H9 (cell line): Measurements from ENCODE around the gene GLB1L2. TPM values are rescaled to one million over a fixed set of nuclear protein-coding genes. Genes with fewer than 3 reads are reported as not detected.

Experiments
- DNase-seq: peaks from one replicate; pipeline ENCODE4 v3.0.0-alpha.2; 2017
- H2AFZ ChIP-seq: one replicate; pipeline ENCODE4 v1.6.1; 2013; ENCODE audit warnings: mild to moderate bottlenecking, low read length, control low read depth, moderate library complexity
- H2AK5ac ChIP-seq: 2 replicates; pipeline ENCODE4 v1.6.1; 2013; ENCODE audit warnings: low read length, control low read depth, mixed read lengths; ENCODE audit not compliant: insufficient read length
- H2BK120ac ChIP-seq: one replicate; pipeline ENCODE4 v1.6.1; 2013; ENCODE audit warnings: low read depth, mild to moderate bottlenecking, low read length, control low read depth, inconsistent platforms; ENCODE audit not compliant: poor library complexity, severe bottlenecking
- H2BK12ac ChIP-seq: 2 replicates; pipeline ENCODE4 v1.6.1; 2013; ENCODE audit warnings: low read length, control low read depth, mixed read lengths, low read depth; ENCODE audit not compliant: insufficient read length
- H2BK15ac ChIP-seq: 2 replicates; pipeline ENCODE4 v1.6.1; 2013; ENCODE audit warnings: low read depth, low read length, control low read depth
- H2BK20ac ChIP-seq: one replicate; pipeline ENCODE4 v1.6.1; 2013; ENCODE audit warnings: low read depth, mild to moderate bottlenecking, low read length, control low read depth, inconsistent platforms; ENCODE audit not compliant: poor library complexity, severe bottlenecking
- H2BK5ac ChIP-seq: 2 replicates; pipeline ENCODE4 v1.6.1; 2013; ENCODE audit warnings: low read length, control low read depth, mixed read lengths; ENCODE audit not compliant: insufficient read length
- H3K14ac ChIP-seq: 2 replicates; pipeline ENCODE4 v1.6.1; 2013; ENCODE audit warnings: low read length, control low read depth; ENCODE audit not compliant: insufficient read depth
- H3K18ac ChIP-seq: 2 replicates; pipeline ENCODE4 v1.6.1; 2013; ENCODE audit warnings: low read depth, mild to moderate bottlenecking, mixed read lengths, low read length, control low read depth; ENCODE audit not compliant: insufficient read length
- H3K23ac ChIP-seq: 2 replicates; pipeline ENCODE4 v1.6.1; 2013; ENCODE audit warnings: low read length, control low read depth, mixed read lengths, low read depth; ENCODE audit not compliant: insufficient read length
- H3K23me2 ChIP-seq: 2 replicates; pipeline ENCODE4 v1.6.1; 2013; ENCODE audit warnings: low read depth, mild to moderate bottlenecking, mixed read lengths, low read length, control low read depth; ENCODE audit not compliant: insufficient read length, poor library complexity, severe bottlenecking
- H3K27ac ChIP-seq: 2 replicates; pipeline ENCODE4 v1.5.1; 2013; ENCODE audit warnings: low read length, control low read depth, mixed read lengths, low read depth; ENCODE audit not compliant: insufficient read length
- H3K27me3 ChIP-seq: 2 replicates; pipeline ENCODE4 v1.6.1; 2013; ENCODE audit warnings: low read length, control low read depth, inconsistent platforms; ENCODE audit not compliant: insufficient read depth
- H3K4ac ChIP-seq: 2 replicates; pipeline ENCODE4 v1.6.1; 2013; ENCODE audit warnings: low read depth, mild to moderate bottlenecking, control low read depth, inconsistent platforms, low read length, moderate library complexity
- H3K4me1 ChIP-seq: 2 replicates; pipeline ENCODE4 v1.6.1; 2013; ENCODE audit warnings: low read length, control low read depth, inconsistent platforms; ENCODE audit not compliant: insufficient read depth
- H3K4me2 ChIP-seq: 2 replicates; pipeline ENCODE4 v1.6.1; 2013; ENCODE audit warnings: low read length, control low read depth, mixed read lengths; ENCODE audit not compliant: insufficient read length, insufficient read depth
- H3K56ac ChIP-seq: 2 replicates; pipeline ENCODE4 v1.6.1; 2013; ENCODE audit warnings: low read depth, mild to moderate bottlenecking, mixed read lengths, low read length, control low read depth; ENCODE audit not compliant: insufficient read length
- H3K79me1 ChIP-seq: 2 replicates; pipeline ENCODE4 v1.6.1; 2013; ENCODE audit warnings: low read depth, mild to moderate bottlenecking, moderate library complexity, low read length, control low read depth, inconsistent platforms; ENCODE audit not compliant: insufficient read depth, poor library complexity, severe bottlenecking
- H3K79me2 ChIP-seq: 2 replicates; pipeline ENCODE4 v1.6.1; 2013; ENCODE audit warnings: low read length, control low read depth, inconsistent platforms; ENCODE audit not compliant: insufficient read depth
- H3K9ac ChIP-seq: 2 replicates; pipeline ENCODE4 v1.6.1; 2013; ENCODE audit warnings: low read length, control low read depth, mixed read lengths; ENCODE audit not compliant: insufficient read length; ENCODE audit errors: extremely low read depth
- H3K9me3 ChIP-seq: one replicate; pipeline ENCODE4 v1.6.1; 2013; ENCODE audit warnings: low read depth, low read length, inconsistent platforms; ENCODE audit not compliant: control insufficient read depth
- H3T11ph ChIP-seq: one replicate; pipeline ENCODE4 v1.6.1; 2013; ENCODE audit warnings: mild to moderate bottlenecking, low read length, control low read depth, inconsistent platforms
- H4K20me1 ChIP-seq: one replicate; pipeline ENCODE4 v1.6.1; 2013; ENCODE audit not compliant: control insufficient read depth, insufficient read length, insufficient read depth
- H4K5ac ChIP-seq: 2 replicates; pipeline ENCODE4 v1.6.1; 2013; ENCODE audit warnings: low read depth, mild to moderate bottlenecking, mixed read lengths, low read length, control low read depth; ENCODE audit not compliant: insufficient read length
- H4K8ac ChIP-seq: replicated peaks from 2 replicates; pipeline ENCODE4 v1.6.1; 2013; ENCODE audit warnings: low read length, control low read depth, mixed read lengths, low read depth; ENCODE audit not compliant: insufficient read length
- H4K91ac ChIP-seq: 2 replicates; pipeline ENCODE4 v1.6.1; 2013; ENCODE audit warnings: low read depth, mild to moderate bottlenecking, moderate library complexity, mixed read lengths, low read length, control low read depth; ENCODE audit not compliant: insufficient read length
- H3K27ac Mint-ChIP-seq, 3 experiments: 2 replicates in 2 of 3; 3 replicates in 1 of 3; pipeline ENCODE4 v1.8.0; 2020 to 2021; ENCODE audit warnings: mixed read lengths in 3 of 3, mild to moderate bottlenecking in 1 of 3, moderate library complexity in 1 of 3
- H3K27me3 Mint-ChIP-seq: 2 replicates; pipeline ENCODE4 v1.8.0; 2021; ENCODE audit warnings: low read depth, mild to moderate bottlenecking, moderate library complexity, mixed read lengths
- H3K36me3 Mint-ChIP-seq, 3 experiments: 2 replicates in 2 of 3; 3 replicates in 1 of 3; pipeline ENCODE4 v1.8.0; 2020 to 2021; ENCODE audit warnings: low read depth in 3 of 3, mixed read lengths in 3 of 3; ENCODE audit not compliant: insufficient read depth in 1 of 3
- H3K4me1 Mint-ChIP-seq, 2 experiments: 2 replicates each; pipeline ENCODE4 v1.8.0; 2020; ENCODE audit warnings: mixed read lengths in 2 of 2
- H3K4me3 Mint-ChIP-seq, 2 experiments: 2 replicates in 1 of 2; 3 replicates in 1 of 2; pipeline ENCODE4 v1.8.0; 2020 to 2021; ENCODE audit warnings: mild to moderate bottlenecking in 2 of 2, mixed read lengths in 2 of 2, moderate library complexity in 1 of 2
- H3K9me3 Mint-ChIP-seq, 2 experiments: 2 replicates in 1 of 2; 3 replicates in 1 of 2; pipeline ENCODE4 v1.8.0; 2020; ENCODE audit warnings: mild to moderate bottlenecking in 2 of 2, mixed read lengths in 2 of 2, moderate library complexity in 1 of 2
- WGBS: extraction: QIAGEN DNeasy Blood & Tissue Kit; methylation state at CpG from one replicate; pipeline ENCODE4 v1.1.7; 2013; ENCODE audit warnings: missing lambda C conversion rate, low lambda C conversion rate, mixed read lengths; ENCODE audit not compliant: insufficient read length; ENCODE audit errors: extremely low coverage; 5-methylcytosine and 5-hydroxymethylcytosine counted together
- total RNA-seq: library from RNA; stranded (reverse); gene quantifications from 2 replicates; pipeline ENCODE4 v1.2.1, GENCODE V29; 2021
- TF ChIP-seq, protein P1 (sequence below): fragments of 200-600 bp; sonication (generic); conservative IDR thresholded peaks from 3 replicates; pipeline ENCODE4 v1.8.0; 2021; ENCODE audit warnings: antibody characterized with exemption, mild to moderate bottlenecking

The GLB1L2 gene
- total RNA-seq, 1 experiment from 2014 or later: 2.4 TPM

- Histone ChIP-seq H4K20me1 (peaks cover 4% of the 10 kb centered on the region), H3K79me2 (no peaks in the 10 kb centered on the region; the same call in 1 of the 2 replicates)
Measured at GRCh38 chr11:134406264-134407185, 74.7 kb downstream of the GLB1L2 start.

More at GRCh38 chr11:134406264-134407185, 74.7 kb downstream of the GLB1L2 start:
- Histone ChIP-seq H3K9ac (no peak overlapping the region), H2BK12ac (no peak overlapping the region), H3K4me1 (peaks cover 6% of the 10 kb centered on the region; the same call in 1 of the 2 replicates), H4K5ac (no peak overlapping the region), H3K56ac (no peak overlapping the region), H3K4ac (no peak overlapping the region), H3K4me2 (no peak overlapping the region), H3K27ac (no peak overlapping the region), H3K14ac (no peak overlapping the region), H2AK5ac (no peak overlapping the region), H2AFZ (no peak overlapping the region), H2BK5ac (no peak overlapping the region), H3K27me3 (no peaks in the 10 kb centered on the region), H3K79me1 (no peaks in the 10 kb centered on the region), H3K23ac (no peak overlapping the region), H4K91ac (no peak overlapping the region), H4K8ac (no peak overlapping the region), H3K23me2 (peaks cover 6% of the 10 kb centered on the region), H3K18ac (no peak overlapping the region), H3K9me3 (no peaks in the 10 kb centered on the region), H2BK15ac (no peak overlapping the region), H2BK20ac (no peak overlapping the region), H2BK120ac (no peak overlapping the region), H3T11ph (no peak overlapping the region)
- DNase-seq: no peak
- Mint-ChIP-seq H3K9me3 (no peaks in the 10 kb centered on the region), H3K36me3 (peaks cover 0 to 18% (median 7%) of the 10 kb centered on the region in 3 experiments; a peak in 5 of 7 replicates), H3K27ac (peak overlapping the region in 2 of 3 experiments; percentile 53 to 62; a peak in 2 of 7 replicates), H3K27me3 (peaks cover 18% of the 10 kb centered on the region), H3K4me3 (no peak overlapping the region), H3K4me1 (peaks cover 33% of the 10 kb centered on the region in 2 experiments)
- TF ChIP-seq, protein P1, sequence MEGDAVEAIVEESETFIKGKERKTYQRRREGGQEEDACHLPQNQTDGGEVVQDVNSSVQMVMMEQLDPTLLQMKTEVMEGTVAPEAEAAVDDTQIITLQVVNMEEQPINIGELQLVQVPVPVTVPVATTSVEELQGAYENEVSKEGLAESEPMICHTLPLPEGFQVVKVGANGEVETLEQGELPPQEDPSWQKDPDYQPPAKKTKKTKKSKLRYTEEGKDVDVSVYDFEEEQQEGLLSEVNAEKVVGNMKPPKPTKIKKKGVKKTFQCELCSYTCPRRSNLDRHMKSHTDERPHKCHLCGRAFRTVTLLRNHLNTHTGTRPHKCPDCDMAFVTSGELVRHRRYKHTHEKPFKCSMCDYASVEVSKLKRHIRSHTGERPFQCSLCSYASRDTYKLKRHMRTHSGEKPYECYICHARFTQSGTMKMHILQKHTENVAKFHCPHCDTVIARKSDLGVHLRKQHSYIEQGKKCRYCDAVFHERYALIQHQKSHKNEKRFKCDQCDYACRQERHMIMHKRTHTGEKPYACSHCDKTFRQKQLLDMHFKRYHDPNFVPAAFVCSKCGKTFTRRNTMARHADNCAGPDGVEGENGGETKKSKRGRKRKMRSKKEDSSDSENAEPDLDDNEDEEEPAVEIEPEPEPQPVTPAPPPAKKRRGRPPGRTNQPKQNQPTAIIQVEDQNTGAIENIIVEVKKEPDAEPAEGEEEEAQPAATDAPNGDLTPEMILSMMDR: no peak
- WGBS: no CpG with 5 or more reads among the region's 11 CpGs
